Tibial nerve (tissue), 4 donors: ENCODE results near the gene HDGFL3.

ENCODE experiments used
- CTCF ChIP-seq, 5 experiments: fragments of 200-600 bp in 3 of 5; fragments of 450-650 bp in 2 of 5; sonication (generic) in 3 of 5; IDR thresholded peaks; one replicate each; pipeline ENCODE4 v1.5.1; 2016 to 2019; ENCODE audit warnings: antibody characterized with exemption in 5 of 5, mild to moderate bottlenecking in 3 of 5, moderate library complexity in 2 of 5
- EP300 ChIP-seq, 2 donors: sonication (generic); formaldehyde crosslinking; IDR thresholded peaks; one replicate each; pipeline ENCODE4 v1.6.1; 2017; ENCODE audit warnings: antibody characterized with exemption in 2 of 2, mild to moderate bottlenecking in 1 of 2
- POLR2A ChIP-seq, 2 donors: fragments of 450-650 bp; IDR thresholded peaks; one replicate each; pipeline ENCODE4 v1.6.1; 2017; ENCODE audit warnings: antibody characterized with exemption in 2 of 2, mild to moderate bottlenecking in 2 of 2, moderate library complexity in 2 of 2

GRCh38 chr15:83105440-83105839 lies 102.2 kb downstream of the HDGFL3 start:
- TF ChIP-seq CTCF (IDR thresholded peaks at IDR 0.05) (no peak), POLR2A (IDR thresholded peaks at IDR 0.05) (no peak), EP300 (IDR thresholded peaks at IDR 0.05) (no peak)
